Muscle of leg (tissue), 11 donors: ENCODE measurements around the gene LARGE1. TPM values are rescaled to one million over a fixed set of nuclear protein-coding genes. Genes with fewer than 3 reads are reported as not detected.
A peak's percentile ranks its signal among the peaks of the same experiment; 100 is the strongest.

Source experiments
- DNase-seq: peaks from one replicate; pipeline ENCODE4 v3.0.0; 2013
- H3K27ac ChIP-seq: one replicate; pipeline ENCODE4 v1.5.1; 2013; ENCODE audit warnings: mild to moderate bottlenecking, low read length, control low read depth
- H3K27me3 ChIP-seq: one replicate; pipeline ENCODE4 v1.6.1; 2013; ENCODE audit warnings: low read length; ENCODE audit not compliant: control insufficient read depth, insufficient read depth
- H3K36me3 ChIP-seq: one replicate; pipeline ENCODE4 v1.6.1; 2013; ENCODE audit warnings: low read length; ENCODE audit not compliant: control insufficient read depth, insufficient read depth
- H3K4me1 ChIP-seq: one replicate; pipeline ENCODE4 v1.6.1; 2013; ENCODE audit warnings: low read length; ENCODE audit not compliant: control insufficient read depth, insufficient read depth
- H3K4me3 ChIP-seq: one replicate; pipeline ENCODE4 v1.5.1; 2013; ENCODE audit warnings: low read length, control low read depth
- H3K9me3 ChIP-seq: replicated peaks from 2 replicates; pipeline ENCODE4 v1.6.1; 2013; ENCODE audit warnings: low read depth, low read length; ENCODE audit not compliant: control insufficient read depth
- WGBS: methylation state at CpG from one replicate; pipeline ENCODE4 v1.1.5; 2013; ENCODE audit warnings: missing lambda C conversion rate; ENCODE audit not compliant: insufficient coverage; 5-methylcytosine and 5-hydroxymethylcytosine counted together
- polyA plus RNA-seq, 8 donors: library from polyadenylated mRNA; unstranded; fragments of 120-200 nt; gene quantifications; one replicate each; pipeline versions ENCODE4 v1.2.1 to v1.2.3, GENCODE V29; 2013; ENCODE audit warnings: inconsistent platforms in 1 of 8, low replicate concordance in 1 of 8; ENCODE audit not compliant: insufficient read length in 8 of 8, insufficient read depth in 1 of 8
- total RNA-seq: library from RNA; stranded (reverse); fragments of 120-200 nt; gene quantifications from one replicate; pipeline ENCODE4 v1.2.4, GENCODE V29; 2013

The LARGE1 gene
- total and polyA plus RNA-seq, 9 donors = 7.7 to 14.6 (median 10.4) TPM

DNA sequence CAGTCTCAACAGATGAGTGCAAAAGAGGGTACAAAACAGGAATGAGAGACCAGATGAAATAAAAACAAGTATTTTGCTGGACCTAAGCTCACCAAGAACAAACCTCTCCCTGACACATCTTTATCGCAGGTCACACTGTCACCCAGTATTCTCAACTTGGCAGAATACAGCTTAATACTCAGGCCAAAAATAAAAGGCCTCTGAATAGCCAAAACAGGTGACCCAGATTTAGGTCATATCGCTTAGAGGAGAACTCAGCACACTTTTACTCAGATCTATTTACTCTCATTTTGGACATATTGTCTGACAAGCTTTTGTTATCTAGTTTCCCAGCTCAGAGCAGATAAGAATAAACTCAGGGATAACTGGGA is 645.2 kb downstream of the LARGE1 start:
- Histone ChIP-seq H3K4me1 (peaks cover 6% of the 10 kb centered on the region), H3K27me3 (no peaks in the 10 kb centered on the region), H3K36me3 (peaks cover 9% of the 10 kb centered on the region), H3K4me3 (no peak overlapping the region), H3K9me3 (no peaks in the 10 kb centered on the region), H3K27ac (no peak overlapping the region)
- DNase-seq = no peak
- WGBS = 100% methylated on average over 1 of the region's 2 CpGs

DNA sequence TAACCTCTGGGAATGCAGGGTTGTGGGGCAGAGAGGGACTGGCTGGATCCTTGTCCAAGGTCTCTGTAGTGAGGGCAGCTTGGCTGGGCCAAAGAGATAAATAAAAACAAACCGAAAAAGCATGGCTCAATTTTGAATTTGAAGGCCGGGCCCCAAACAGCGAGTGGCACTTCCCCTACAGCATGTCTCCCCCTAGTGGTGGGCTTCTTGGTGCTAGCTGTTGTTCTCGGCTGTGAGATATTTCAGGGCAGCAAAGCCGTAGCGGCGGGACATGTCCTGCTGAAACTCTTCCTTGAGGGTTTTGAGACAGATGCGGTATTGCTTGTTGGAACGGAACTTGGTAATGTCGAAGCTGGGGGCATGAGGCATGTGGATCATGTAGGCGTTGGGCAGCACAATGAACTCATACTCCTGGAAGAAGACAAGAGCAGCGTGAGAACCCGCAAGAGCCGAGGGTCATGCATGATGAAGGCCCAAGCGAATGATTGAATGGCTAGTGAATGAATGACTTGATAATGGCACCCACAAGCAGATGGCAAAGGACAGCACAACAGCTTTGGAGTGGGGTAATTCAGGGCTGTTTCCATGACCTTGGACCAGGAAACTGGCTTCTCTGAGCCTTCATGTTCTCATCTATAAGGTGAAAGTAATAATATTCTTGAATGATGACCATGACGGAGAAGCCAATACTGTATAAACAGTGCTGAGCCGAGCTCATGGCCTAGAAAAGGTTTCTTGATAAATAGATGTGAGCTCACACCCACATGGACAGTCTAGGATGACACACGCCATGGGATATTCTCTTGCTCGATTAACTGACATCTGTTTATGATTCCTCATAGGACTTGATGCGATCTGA is 645.8 kb downstream of the LARGE1 start:
- 90% methylated on average over 17 of the region's 20 CpGs for WGBS
- Histone ChIP-seq H3K27me3 (no peaks in the 10 kb centered on the region), H3K36me3 (peaks cover 9% of the 10 kb centered on the region), H3K4me3 (no peak overlapping the region), H3K27ac (no peak overlapping the region), H3K9me3 (no peaks in the 10 kb centered on the region), H3K4me1 (peaks cover 6% of the 10 kb centered on the region)
- DNase-seq = no peak

GRCh38 chr22:33272871-33273270 is 647.4 kb downstream of the LARGE1 start:
- no peak for DNase-seq
- WGBS = 57% methylated on average over 1 of the region's 2 CpGs
- Histone ChIP-seq H3K9me3 (no peaks in the 10 kb centered on the region), H3K27ac (no peak overlapping the region), H3K4me1 (peaks cover 6% of the 10 kb centered on the region), H3K27me3 (no peaks in the 10 kb centered on the region), H3K36me3 (peaks cover 7% of the 10 kb centered on the region), H3K4me3 (no peak overlapping the region)

DNA sequence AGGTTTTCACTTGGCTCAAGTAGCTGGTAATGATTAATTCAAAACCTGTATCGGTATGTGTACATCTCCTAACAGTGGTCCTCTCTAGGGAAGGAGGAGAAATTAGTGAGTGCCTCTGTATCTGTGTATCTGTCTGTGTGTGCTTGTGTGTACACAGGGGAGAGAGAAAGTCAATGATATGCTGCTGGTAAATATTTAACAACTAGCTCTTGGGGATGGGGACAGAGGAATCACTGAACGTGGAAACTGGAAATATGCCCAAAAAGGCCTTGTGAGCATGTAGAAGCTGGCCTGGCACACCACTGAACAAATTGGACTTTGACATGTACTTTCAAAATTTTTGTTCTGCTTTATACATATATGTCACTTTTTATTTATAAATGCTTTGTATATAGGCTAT is 648.1 kb downstream of the LARGE1 start:
- peak; percentile 11 for DNase-seq
- Histone ChIP-seq H3K27ac (no peak overlapping the region), H3K4me3 (no peak overlapping the region), H3K36me3 (peaks cover 7% of the 10 kb centered on the region), H3K4me1 (peaks cover 6% of the 10 kb centered on the region), H3K9me3 (no peaks in the 10 kb centered on the region), H3K27me3 (no peaks in the 10 kb centered on the region)
- WGBS = no CpG with 5 or more reads among the region's 2 CpGs

- Histone ChIP-seq H3K27ac (no peak overlapping the region), H3K4me3 (no peak overlapping the region), H3K9me3 (no peaks in the 10 kb centered on the region), H3K36me3 (peaks cover 4% of the 10 kb centered on the region), H3K4me1 (peaks cover 6% of the 10 kb centered on the region), H3K27me3 (no peaks in the 10 kb centered on the region)
- DNase-seq = peak; percentile 84
- WGBS = 100% methylated on average over 1 of the region's 6 CpGs
Measured at GRCh38 chr22:33271390-33272161, 648.7 kb downstream of the LARGE1 start.

DNA sequence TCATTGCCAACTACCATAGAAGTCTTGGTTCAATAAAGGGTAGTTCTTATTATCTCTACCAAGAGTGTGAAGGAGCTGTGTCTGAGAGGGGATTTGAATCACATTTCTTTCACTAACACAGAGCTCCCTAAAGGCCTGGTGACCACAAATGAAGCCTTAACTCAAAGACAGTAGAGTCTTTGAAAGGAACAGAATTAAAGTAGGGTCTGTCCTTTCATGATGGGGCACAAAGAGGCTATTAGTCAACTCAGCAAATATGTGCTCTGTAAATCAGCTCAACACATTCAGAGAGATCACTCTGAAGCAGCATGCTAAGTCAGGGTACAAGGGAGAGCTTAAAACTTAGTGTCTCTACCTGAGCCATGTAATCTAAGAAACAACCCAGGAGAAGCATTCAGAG is 649.7 kb downstream of the LARGE1 start:
- Histone ChIP-seq H3K27me3 (no peaks in the 10 kb centered on the region), H3K4me3 (no peak overlapping the region), H3K9me3 (no peaks in the 10 kb centered on the region), H3K27ac (no peak overlapping the region), H3K4me1 (peaks cover 6% of the 10 kb centered on the region), H3K36me3 (peaks cover 4% of the 10 kb centered on the region)
- DNase-seq = no peak

DNA sequence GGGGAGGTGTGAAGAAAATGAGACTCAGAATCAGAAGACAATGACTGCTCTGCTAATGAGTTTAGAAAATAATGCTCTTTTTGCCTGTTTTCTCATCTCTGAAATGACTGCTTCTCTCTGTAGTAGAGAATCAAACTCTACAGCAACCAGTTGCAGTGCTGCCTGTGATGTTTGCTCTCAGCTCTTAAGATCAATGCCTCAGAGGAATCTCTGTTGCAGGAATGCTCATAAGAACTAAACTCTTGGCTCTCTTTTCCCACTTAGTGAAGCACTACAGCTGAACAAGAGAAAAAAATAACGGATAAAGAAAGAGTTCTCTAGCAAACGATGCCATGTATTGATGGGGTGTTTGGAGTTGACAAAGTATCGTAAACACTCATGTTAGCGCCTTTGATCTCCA is 658.6 kb downstream of the LARGE1 start:
- no peak overlapping the region for H3K4me3 ChIP-seq
- H3K9me3 ChIP-seq = no peaks in the 10 kb centered on the region
- 46% methylated on average over 3 of the region's 4 CpGs for WGBS
- H3K27ac ChIP-seq = no peak overlapping the region
- peak; percentile 22 for DNase-seq
- no peaks in the 10 kb centered on the region for H3K36me3 ChIP-seq
- no peaks in the 10 kb centered on the region for H3K4me1 ChIP-seq
- H3K27me3 ChIP-seq = peaks cover 9% of the 10 kb centered on the region

DNA sequence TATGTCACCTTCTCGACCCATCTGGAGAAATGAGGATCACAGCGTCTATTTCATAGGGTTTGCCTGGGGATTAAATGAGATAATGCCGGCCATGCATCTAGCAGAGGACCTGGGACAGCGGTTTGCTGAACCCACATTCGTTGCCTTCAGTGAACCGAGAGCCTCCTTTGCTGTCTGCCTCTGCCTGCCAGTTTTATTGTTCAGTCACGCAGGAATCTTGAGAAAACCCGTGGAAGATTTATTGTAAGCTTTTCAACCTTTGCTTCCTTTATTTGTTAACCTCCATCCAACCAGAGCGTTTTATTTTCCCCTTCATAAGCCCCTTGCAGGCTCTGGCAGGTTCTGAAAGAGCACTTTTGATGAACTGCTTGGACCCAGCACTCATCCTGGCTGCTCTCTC is 659.8 kb downstream of the LARGE1 start:
- WGBS = 47% methylated on average over 9 of the region's 9 CpGs
- H3K27me3 ChIP-seq = peaks cover 9% of the 10 kb centered on the region
- no peak overlapping the region for H3K4me3 ChIP-seq
- DNase-seq = no peak
- H3K27ac ChIP-seq = no peak overlapping the region
- no peaks in the 10 kb centered on the region for H3K9me3 ChIP-seq
- H3K4me1 ChIP-seq = no peaks in the 10 kb centered on the region
- no peaks in the 10 kb centered on the region for H3K36me3 ChIP-seq

GRCh38 chr22:33255791-33256190 is 664.5 kb downstream of the LARGE1 start:
- 6% methylated on average over 3 of the region's 4 CpGs for WGBS
- no peak overlapping the region for H3K27ac ChIP-seq
- H3K4me3 ChIP-seq = no peak overlapping the region
- DNase-seq = peak; percentile 75
- H3K27me3 ChIP-seq = peaks cover 9% of the 10 kb centered on the region
- no peaks in the 10 kb centered on the region for H3K9me3 ChIP-seq
- H3K4me1 ChIP-seq = no peaks in the 10 kb centered on the region
- H3K36me3 ChIP-seq = no peaks in the 10 kb centered on the region

DNA sequence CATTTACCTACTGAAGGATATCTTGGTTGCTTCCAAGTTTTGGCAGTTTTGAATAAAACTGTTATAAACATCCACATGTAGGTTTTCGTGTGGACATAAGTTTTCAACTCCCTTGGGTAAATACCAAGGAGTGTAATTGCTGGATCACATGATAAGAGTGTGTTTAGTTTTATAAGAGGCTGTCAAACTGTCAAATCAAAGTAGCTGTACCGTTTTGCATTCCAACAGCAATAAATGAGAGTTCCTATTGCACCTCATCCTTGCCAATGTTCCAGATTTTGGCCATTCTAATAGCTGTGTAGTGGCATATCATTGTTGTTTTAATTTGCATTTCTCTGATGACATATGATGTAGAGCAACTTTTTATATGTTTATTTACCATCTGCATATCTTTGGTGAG is 671.3 kb downstream of the LARGE1 start:
- no peak for DNase-seq
- no CpG with 5 or more reads among the region's 2 CpGs for WGBS

More for the DNA sequence above, 671.3 kb downstream of the LARGE1 start:
- no peak overlapping the region for H3K4me3 ChIP-seq
- no peaks in the 10 kb centered on the region for H3K27me3 ChIP-seq
- no peaks in the 10 kb centered on the region for H3K4me1 ChIP-seq
- H3K27ac ChIP-seq = no peak overlapping the region
- no peaks in the 10 kb centered on the region for H3K36me3 ChIP-seq
- H3K9me3 ChIP-seq = no peaks in the 10 kb centered on the region
